ENCODE measurements around the gene SAYSD1.

DNA sequence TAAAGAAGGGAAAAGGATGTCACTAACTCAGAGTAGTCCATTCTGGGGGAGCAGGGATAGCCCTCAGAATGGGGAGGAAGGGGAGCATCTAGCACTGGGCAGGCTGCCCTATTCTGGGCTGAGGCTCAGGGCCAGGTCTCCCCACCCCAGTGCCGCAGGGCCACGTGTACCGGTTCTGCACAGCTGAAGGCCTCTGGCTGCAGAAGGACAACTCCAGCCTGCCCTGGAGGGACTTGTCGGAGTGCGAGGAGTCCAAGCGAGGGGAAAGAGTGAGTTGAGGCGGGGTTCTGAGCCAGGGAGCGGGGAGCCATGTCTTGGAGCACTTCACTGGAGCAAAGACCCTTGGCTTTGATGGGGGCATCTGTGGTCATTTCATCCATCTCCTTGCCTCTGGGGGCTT, 49.4 kb downstream of the SAYSD1 start:
- TF ChIP-seq GATA2 (IDR thresholded peaks at IDR 0.05; ENCODE audit: low read depth, low read length) (no peak), GATA3 (IDR thresholded peaks at IDR 0.05; ENCODE audit: low read depth, low read length) (no peak)

All from SH-SY5Y (cell line).